GM12878 (cell line): Measurements from ENCODE around the gene DSTN. TPM values are rescaled to one million over a fixed set of nuclear protein-coding genes. Genes with fewer than 3 reads are reported as not detected.

ENCODE experiments used
- EGR1 ChIP-seq, 2 experiments: IDR thresholded peaks; 1 replicate in 1 of 2; 2 replicates in 1 of 2; pipeline ENCODE4 v1.6.1; 2011 to 2012; ENCODE audit warnings: low read depth in 2 of 2, low read length in 2 of 2, borderline replicate concordance in 1 of 2, mild to moderate bottlenecking in 1 of 2, moderate library complexity in 1 of 2
- FOS ChIP-seq: IDR thresholded peaks from 3 replicates; pipeline ENCODE4 v1.6.1; 2011; ENCODE audit warnings: borderline replicate concordance; ENCODE audit not compliant: insufficient read length; ENCODE audit errors: extremely low read depth
- FOXK2 ChIP-seq: fragments of 450-650 bp; IDR thresholded peaks from 2 replicates; pipeline ENCODE4 v1.6.1; 2017; ENCODE audit warnings: mild to moderate bottlenecking, moderate library complexity
- HCFC1 ChIP-seq: fragments of 150-350 bp; IDR thresholded peaks from 2 replicates; pipeline ENCODE4 v1.6.1; 2014; ENCODE audit warnings: low read length
- POLR2AphosphoS5 ChIP-seq: IDR thresholded peaks from 2 replicates; pipeline ENCODE4 v1.6.1; 2011; ENCODE audit warnings: mild to moderate bottlenecking, low read length, inconsistent platforms
- ZNF217 ChIP-seq: fragments of 450-650 bp; IDR thresholded peaks from 2 replicates; pipeline ENCODE4 v1.6.1; 2017; ENCODE audit warnings: antibody characterized with exemption, mild to moderate bottlenecking
- ZNF622 ChIP-seq: fragments of 450-650 bp; IDR thresholded peaks from 2 replicates; pipeline ENCODE4 v1.6.1; 2017; ENCODE audit warnings: mild to moderate bottlenecking, inconsistent platforms
- polyA plus RNA-seq, 11 experiments: library from polyadenylated mRNA; depleted of rRNA in 4 of 11; unstranded in 6 of 11; stranded (reverse) in 5 of 11; fragments of >200 nt; fragmentation: Nextera tagmentation in 4 of 11; fragmentation: Illumina TruSeq in 1 of 11; extraction: Ambion mirVana in 4 of 11; extraction: Trizol in 1 of 11; gene quantifications; 1 replicate in 1 of 11; 2 replicates in 10 of 11; pipeline versions ENCODE4 v1.2.1 to v1.2.3, GENCODE V29; 2011 to 2016; ENCODE audit warnings: inconsistent platforms in 2 of 11, missing spikeins in 2 of 11, low read depth in 1 of 11
- total RNA-seq, 4 experiments: library from RNA; depleted of rRNA in 3 of 4; stranded (reverse); fragments of >200 nt in 3 of 4; fragmentation: Illumina TruSeq in 1 of 4; extraction: Trizol in 1 of 4; gene quantifications; 2 replicates each; pipeline versions ENCODE4 v1.2.1 to v1.2.3, GENCODE V29; 2013 to 2021
- TF ChIP-seq, protein P1 (sequence below): fragments of 450-650 bp; IDR thresholded peaks from 2 replicates; pipeline ENCODE4 v1.6.1; 2017; ENCODE audit warnings: mild to moderate bottlenecking, moderate library complexity
- TF ChIP-seq, protein P2 (sequence below): fragments of 450-650 bp; formaldehyde crosslinking; IDR thresholded peaks from 2 replicates; pipeline ENCODE4 v1.5.0; 2022; ENCODE audit warnings: mild to moderate bottlenecking, missing genetic modification characterization

Gene DSTN
- total and polyA plus RNA-seq, 10 of the 15 experiments (the other 5 are each of a cell fraction or from before 2014, with no cell fraction given), result 26.7 to 137 (median 40.8) TPM

DNA sequence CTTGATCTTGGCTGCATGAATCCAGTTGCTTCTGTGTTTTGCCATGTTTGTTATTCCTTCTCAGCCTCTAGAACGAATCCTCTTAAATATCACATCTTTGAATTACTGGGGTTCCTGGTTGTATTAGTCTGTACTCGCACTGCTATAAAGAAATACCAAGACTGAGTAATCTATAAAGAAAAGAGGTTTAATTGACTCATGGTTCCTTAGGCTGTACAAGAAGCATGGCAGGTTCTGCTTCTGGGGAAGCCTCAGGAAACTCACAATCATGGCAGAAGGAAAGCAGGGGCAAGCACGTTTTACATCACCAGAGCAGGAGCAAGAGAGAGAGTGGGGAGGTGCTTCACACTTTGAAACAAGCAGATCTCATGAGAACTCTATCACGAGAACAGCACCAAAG lies 20.7 kb upstream of the DSTN start (continued):
- TF ChIP-seq, protein P1, sequence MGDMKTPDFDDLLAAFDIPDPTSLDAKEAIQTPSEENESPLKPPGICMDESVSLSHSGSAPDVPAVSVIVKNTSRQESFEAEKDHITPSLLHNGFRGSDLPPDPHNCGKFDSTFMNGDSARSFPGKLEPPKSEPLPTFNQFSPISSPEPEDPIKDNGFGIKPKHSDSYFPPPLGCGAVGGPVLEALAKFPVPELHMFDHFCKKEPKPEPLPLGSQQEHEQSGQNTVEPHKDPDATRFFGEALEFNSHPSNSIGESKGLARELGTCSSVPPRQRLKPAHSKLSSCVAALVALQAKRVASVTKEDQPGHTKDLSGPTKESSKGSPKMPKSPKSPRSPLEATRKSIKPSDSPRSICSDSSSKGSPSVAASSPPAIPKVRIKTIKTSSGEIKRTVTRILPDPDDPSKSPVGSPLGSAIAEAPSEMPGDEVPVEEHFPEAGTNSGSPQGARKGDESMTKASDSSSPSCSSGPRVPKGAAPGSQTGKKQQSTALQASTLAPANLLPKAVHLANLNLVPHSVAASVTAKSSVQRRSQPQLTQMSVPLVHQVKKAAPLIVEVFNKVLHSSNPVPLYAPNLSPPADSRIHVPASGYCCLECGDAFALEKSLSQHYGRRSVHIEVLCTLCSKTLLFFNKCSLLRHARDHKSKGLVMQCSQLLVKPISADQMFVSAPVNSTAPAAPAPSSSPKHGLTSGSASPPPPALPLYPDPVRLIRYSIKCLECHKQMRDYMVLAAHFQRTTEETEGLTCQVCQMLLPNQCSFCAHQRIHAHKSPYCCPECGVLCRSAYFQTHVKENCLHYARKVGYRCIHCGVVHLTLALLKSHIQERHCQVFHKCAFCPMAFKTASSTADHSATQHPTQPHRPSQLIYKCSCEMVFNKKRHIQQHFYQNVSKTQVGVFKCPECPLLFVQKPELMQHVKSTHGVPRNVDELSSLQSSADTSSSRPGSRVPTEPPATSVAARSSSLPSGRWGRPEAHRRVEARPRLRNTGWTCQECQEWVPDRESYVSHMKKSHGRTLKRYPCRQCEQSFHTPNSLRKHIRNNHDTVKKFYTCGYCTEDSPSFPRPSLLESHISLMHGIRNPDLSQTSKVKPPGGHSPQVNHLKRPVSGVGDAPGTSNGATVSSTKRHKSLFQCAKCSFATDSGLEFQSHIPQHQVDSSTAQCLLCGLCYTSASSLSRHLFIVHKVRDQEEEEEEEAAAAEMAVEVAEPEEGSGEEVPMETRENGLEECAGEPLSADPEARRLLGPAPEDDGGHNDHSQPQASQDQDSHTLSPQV, result no peak
- no peak for TF ChIP-seq POLR2AphosphoS5
- no peak for TF ChIP-seq ZNF217
- TF ChIP-seq, protein P2, sequence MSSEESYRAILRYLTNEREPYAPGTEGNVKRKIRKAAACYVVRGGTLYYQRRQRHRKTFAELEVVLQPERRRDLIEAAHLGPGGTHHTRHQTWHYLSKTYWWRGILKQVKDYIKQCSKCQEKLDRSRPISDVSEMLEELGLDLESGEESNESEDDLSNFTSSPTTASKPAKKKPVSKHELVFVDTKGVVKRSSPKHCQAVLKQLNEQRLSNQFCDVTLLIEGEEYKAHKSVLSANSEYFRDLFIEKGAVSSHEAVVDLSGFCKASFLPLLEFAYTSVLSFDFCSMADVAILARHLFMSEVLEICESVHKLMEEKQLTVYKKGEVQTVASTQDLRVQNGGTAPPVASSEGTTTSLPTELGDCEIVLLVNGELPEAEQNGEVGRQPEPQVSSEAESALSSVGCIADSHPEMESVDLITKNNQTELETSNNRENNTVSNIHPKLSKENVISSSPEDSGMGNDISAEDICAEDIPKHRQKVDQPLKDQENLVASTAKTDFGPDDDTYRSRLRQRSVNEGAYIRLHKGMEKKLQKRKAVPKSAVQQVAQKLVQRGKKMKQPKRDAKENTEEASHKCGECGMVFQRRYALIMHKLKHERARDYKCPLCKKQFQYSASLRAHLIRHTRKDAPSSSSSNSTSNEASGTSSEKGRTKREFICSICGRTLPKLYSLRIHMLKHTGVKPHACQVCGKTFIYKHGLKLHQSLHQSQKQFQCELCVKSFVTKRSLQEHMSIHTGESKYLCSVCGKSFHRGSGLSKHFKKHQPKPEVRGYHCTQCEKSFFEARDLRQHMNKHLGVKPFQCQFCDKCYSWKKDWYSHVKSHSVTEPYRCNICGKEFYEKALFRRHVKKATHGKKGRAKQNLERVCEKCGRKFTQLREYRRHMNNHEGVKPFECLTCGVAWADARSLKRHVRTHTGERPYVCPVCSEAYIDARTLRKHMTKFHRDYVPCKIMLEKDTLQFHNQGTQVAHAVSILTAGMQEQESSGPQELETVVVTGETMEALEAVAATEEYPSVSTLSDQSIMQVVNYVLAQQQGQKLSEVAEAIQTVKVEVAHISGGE, result no peak
- no peak for TF ChIP-seq FOS
- TF ChIP-seq EGR1 (IDR thresholded peaks at IDR 0.05; ENCODE audit: borderline replicate concordance in 1 of 2, low read depth in 2 of 2, low read length in 2 of 2), result no peak
- TF ChIP-seq FOXK2, result no peak
- TF ChIP-seq ZNF622, result no peak
- no peak for TF ChIP-seq HCFC1
